ENCODE data around the gene RNF141. TPM values are rescaled to one million over a fixed set of nuclear protein-coding genes. Genes with fewer than 3 reads are reported as not detected.

The RNF141 gene, protein sequence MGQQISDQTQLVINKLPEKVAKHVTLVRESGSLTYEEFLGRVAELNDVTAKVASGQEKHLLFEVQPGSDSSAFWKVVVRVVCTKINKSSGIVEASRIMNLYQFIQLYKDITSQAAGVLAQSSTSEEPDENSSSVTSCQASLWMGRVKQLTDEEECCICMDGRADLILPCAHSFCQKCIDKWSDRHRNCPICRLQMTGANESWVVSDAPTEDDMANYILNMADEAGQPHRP
- 10 to 100 TPM; 19.6 to 32.6 TPM for polyA plus RNA-seq

- no peaks in the 10 kb centered on the region for H3K36me3 ChIP-seq (ENCODE audit: control insufficient read depth in 2 of 2, insufficient read depth in 2 of 2, low read length in 1 of 2)
- H3K27me3 ChIP-seq (ENCODE audit: control insufficient read depth in 1 of 2, insufficient read depth in 2 of 2, low read length in 2 of 2), result no peaks in the 10 kb centered on the region
- H3K4me1 ChIP-seq (ENCODE audit: control insufficient read depth in 2 of 2, insufficient read depth in 2 of 2, low read length in 1 of 2), result peaks cover 0 to 2% of the 10 kb centered on the region in 2 donors
- H3K9me3 ChIP-seq (ENCODE audit: control insufficient read depth in 2 of 2, insufficient read depth in 1 of 2, low read depth in 1 of 2, low read length in 1 of 2), result no peaks in the 10 kb centered on the region
- H3K4me3 ChIP-seq (ENCODE audit: low read depth in 1 of 2, low read length in 2 of 2), result peak within 1 kb of the TSS; percentile 87 to 89
- WGBS, 2 donors, result 1% methylated on average over 47 to 54 of the region's 54 CpGs
- peak within 1 kb of the TSS; percentile 90 to 92 for H3K27ac ChIP-seq (ENCODE audit: low read depth in 2 of 2, low read length in 1 of 2)
These were observed at the start of gene RNF141 for GRCh38 chr11:10540915-10541560. Gene RNF141 (minus strand): TSS chr11:10541187. CDS start chr11:10534158, 7,029 bp downstream.

GRCh38 chr11:10590218-10590915 is 49.4 kb upstream of the RNF141 start:
- no peak overlapping the region for H3K4me3 ChIP-seq (ENCODE audit: low read depth in 1 of 2, low read length in 2 of 2)
- H3K27ac ChIP-seq (ENCODE audit: low read depth in 2 of 2, low read length in 1 of 2), result peak overlapping the region in 1 of 2 donors; percentile 66
- H3K27me3 ChIP-seq (ENCODE audit: control insufficient read depth in 1 of 2, insufficient read depth in 2 of 2, low read length in 2 of 2), result no peaks in the 10 kb centered on the region
- peaks cover 0 to 16% of the 10 kb centered on the region in 2 donors for H3K4me1 ChIP-seq (ENCODE audit: control insufficient read depth in 2 of 2, insufficient read depth in 2 of 2, low read length in 1 of 2)
- no peaks in the 10 kb centered on the region for H3K36me3 ChIP-seq (ENCODE audit: control insufficient read depth in 2 of 2, insufficient read depth in 2 of 2, low read length in 1 of 2)
- H3K9me3 ChIP-seq (ENCODE audit: control insufficient read depth in 2 of 2, insufficient read depth in 1 of 2, low read depth in 1 of 2, low read length in 1 of 2), result no peaks in the 10 kb centered on the region
- WGBS, 2 donors, result 70 to 71% methylated on average over 2 of the region's 2 CpGs

DNA sequence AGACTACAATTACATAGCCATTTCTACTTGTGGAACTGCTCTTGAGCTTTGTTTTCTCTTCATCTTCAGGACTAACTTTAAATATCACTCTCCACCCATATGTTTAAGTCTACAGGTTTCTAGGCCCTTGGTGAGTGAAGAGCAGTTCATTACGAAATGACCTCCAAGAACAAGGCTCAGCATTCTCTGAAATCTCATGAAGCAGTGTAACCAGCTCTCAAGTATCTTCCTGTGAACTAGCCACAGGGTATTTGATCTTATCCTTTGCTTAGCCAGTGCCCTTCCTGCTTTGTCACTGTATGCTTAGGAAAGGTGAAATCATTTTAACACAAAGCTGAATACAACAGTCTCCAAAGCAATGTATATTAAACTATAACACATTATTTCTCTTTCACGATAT is 47.9 kb upstream of the RNF141 start:
- Histone ChIP-seq H3K27me3 (ENCODE audit: control insufficient read depth in 1 of 2, insufficient read depth in 2 of 2, low read length in 2 of 2) (no peaks in the 10 kb centered on the region), H3K4me3 (ENCODE audit: low read depth in 1 of 2, low read length in 2 of 2) (no peak overlapping the region), H3K4me1 (ENCODE audit: control insufficient read depth in 2 of 2, insufficient read depth in 2 of 2, low read length in 1 of 2) (peaks cover 0 to 14% of the 10 kb centered on the region in 2 donors), H3K36me3 (ENCODE audit: control insufficient read depth in 2 of 2, insufficient read depth in 2 of 2, low read length in 1 of 2) (no peaks in the 10 kb centered on the region), H3K27ac (ENCODE audit: low read depth in 2 of 2, low read length in 1 of 2) (peak overlapping the region in 1 of 2 donors; percentile 54), H3K9me3 (ENCODE audit: control insufficient read depth in 2 of 2, insufficient read depth in 1 of 2, low read depth in 1 of 2, low read length in 1 of 2) (no peaks in the 10 kb centered on the region)
- 76 to 79% methylated on average over 2 of the region's 2 CpGs for WGBS, 2 donors

DNA sequence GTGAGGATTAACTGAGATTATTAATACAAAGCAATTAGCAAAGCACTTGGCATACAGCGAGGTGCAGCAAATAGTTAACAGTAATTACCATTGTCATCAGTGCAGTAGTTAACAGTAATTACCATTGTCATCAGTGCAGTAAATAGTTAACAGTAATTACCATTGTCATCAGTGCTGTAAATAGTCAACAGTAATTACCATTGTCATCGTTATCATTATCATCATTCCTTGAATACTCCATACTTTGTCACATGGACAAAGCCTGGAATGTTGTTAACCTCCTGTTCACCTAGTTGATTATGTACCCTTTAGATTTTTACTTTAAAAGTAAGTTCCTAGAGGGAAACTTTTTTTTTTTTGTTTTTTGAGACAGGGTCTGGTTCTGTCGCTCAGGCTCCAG is 47.0 kb upstream of the RNF141 start:
- Histone ChIP-seq H3K27ac (ENCODE audit: low read depth in 2 of 2, low read length in 1 of 2) (peak overlapping the region; percentile 54 to 67), H3K27me3 (ENCODE audit: control insufficient read depth in 1 of 2, insufficient read depth in 2 of 2, low read length in 2 of 2) (no peaks in the 10 kb centered on the region), H3K9me3 (ENCODE audit: control insufficient read depth in 2 of 2, insufficient read depth in 1 of 2, low read depth in 1 of 2, low read length in 1 of 2) (no peaks in the 10 kb centered on the region), H3K4me3 (ENCODE audit: low read depth in 1 of 2, low read length in 2 of 2) (no peak overlapping the region), H3K36me3 (ENCODE audit: control insufficient read depth in 2 of 2, insufficient read depth in 2 of 2, low read length in 1 of 2) (no peaks in the 10 kb centered on the region), H3K4me1 (ENCODE audit: control insufficient read depth in 2 of 2, insufficient read depth in 2 of 2, low read length in 1 of 2) (peaks cover 0 to 10% of the 10 kb centered on the region in 2 donors)
- WGBS, 2 donors, result 79 to 82% methylated on average over 3 of the region's 3 CpGs

- no peaks in the 10 kb centered on the region for H3K36me3 ChIP-seq (ENCODE audit: control insufficient read depth in 2 of 2, insufficient read depth in 2 of 2, low read length in 1 of 2)
- no peaks in the 10 kb centered on the region for H3K9me3 ChIP-seq (ENCODE audit: control insufficient read depth in 2 of 2, insufficient read depth in 1 of 2, low read depth in 1 of 2, low read length in 1 of 2)
- H3K27me3 ChIP-seq (ENCODE audit: control insufficient read depth in 1 of 2, insufficient read depth in 2 of 2, low read length in 2 of 2), result no peaks in the 10 kb centered on the region
- H3K27ac ChIP-seq (ENCODE audit: low read depth in 2 of 2, low read length in 1 of 2), result peak overlapping the region; percentile 80 to 85
- H3K4me1 ChIP-seq (ENCODE audit: control insufficient read depth in 2 of 2, insufficient read depth in 2 of 2, low read length in 1 of 2), result peaks cover 0 to 8% of the 10 kb centered on the region in 2 donors
- no peak overlapping the region for H3K4me3 ChIP-seq (ENCODE audit: low read depth in 1 of 2, low read length in 2 of 2)
- whole genome bisulfite sequencing, 2 donors, result 89 to 92% methylated on average over 7 of the region's 7 CpGs
These were observed 46.4 kb upstream of the RNF141 start for GRCh38 chr11:10587388-10587787.

DNA sequence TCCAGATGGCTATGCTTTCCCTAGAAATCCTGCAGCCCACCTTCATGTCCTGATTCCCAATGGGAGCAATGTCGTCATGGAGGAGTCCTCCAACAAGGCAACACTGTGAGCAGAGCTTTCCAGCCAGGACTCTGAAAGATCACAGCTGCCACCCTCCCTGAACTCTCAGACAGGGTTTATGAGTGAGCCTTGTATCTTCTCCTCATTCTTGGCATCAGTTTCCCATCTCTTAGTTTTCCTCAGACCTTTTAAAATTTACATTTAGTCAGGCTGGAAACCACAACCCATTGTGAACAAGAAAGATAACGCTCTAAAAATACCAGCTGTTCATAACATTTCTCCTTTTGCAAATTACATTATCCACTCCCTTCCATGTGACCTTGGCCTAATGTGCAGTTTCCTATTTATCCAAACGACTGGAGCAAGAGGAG is 43.1 kb upstream of the RNF141 start:
- WGBS, 2 donors, result 27% methylated on average over 3 of the region's 3 CpGs
- peak overlapping the region; percentile 44 to 63 for H3K27ac ChIP-seq (ENCODE audit: low read depth in 2 of 2, low read length in 1 of 2)

GRCh38 chr11:10581481-10582019 is 40.6 kb upstream of the RNF141 start:
- Histone ChIP-seq H3K36me3 (ENCODE audit: control insufficient read depth in 2 of 2, insufficient read depth in 2 of 2, low read length in 1 of 2) (no peaks in the 10 kb centered on the region), H3K27me3 (ENCODE audit: control insufficient read depth in 1 of 2, insufficient read depth in 2 of 2, low read length in 2 of 2) (no peaks in the 10 kb centered on the region), H3K4me3 (ENCODE audit: low read depth in 1 of 2, low read length in 2 of 2) (no peak overlapping the region), H3K9me3 (ENCODE audit: control insufficient read depth in 2 of 2, insufficient read depth in 1 of 2, low read depth in 1 of 2, low read length in 1 of 2) (no peaks in the 10 kb centered on the region), H3K4me1 (ENCODE audit: control insufficient read depth in 2 of 2, insufficient read depth in 2 of 2, low read length in 1 of 2) (peaks cover 2 to 8% of the 10 kb centered on the region in 2 donors), H3K27ac (ENCODE audit: low read depth in 2 of 2, low read length in 1 of 2) (peak overlapping the region; percentile 11 to 76)
- WGBS, 2 donors, result 69% methylated on average over 4 of the region's 4 CpGs

More for the DNA sequence above, 43.1 kb upstream of the RNF141 start:
- Histone ChIP-seq H3K4me1 (ENCODE audit: control insufficient read depth in 2 of 2, insufficient read depth in 2 of 2, low read length in 1 of 2) (peaks cover 2 to 14% of the 10 kb centered on the region in 2 donors), H3K4me3 (ENCODE audit: low read depth in 1 of 2, low read length in 2 of 2) (no peak overlapping the region), H3K27me3 (ENCODE audit: control insufficient read depth in 1 of 2, insufficient read depth in 2 of 2, low read length in 2 of 2) (no peaks in the 10 kb centered on the region), H3K36me3 (ENCODE audit: control insufficient read depth in 2 of 2, insufficient read depth in 2 of 2, low read length in 1 of 2) (no peaks in the 10 kb centered on the region), H3K9me3 (ENCODE audit: control insufficient read depth in 2 of 2, insufficient read depth in 1 of 2, low read depth in 1 of 2, low read length in 1 of 2) (no peaks in the 10 kb centered on the region)

DNA sequence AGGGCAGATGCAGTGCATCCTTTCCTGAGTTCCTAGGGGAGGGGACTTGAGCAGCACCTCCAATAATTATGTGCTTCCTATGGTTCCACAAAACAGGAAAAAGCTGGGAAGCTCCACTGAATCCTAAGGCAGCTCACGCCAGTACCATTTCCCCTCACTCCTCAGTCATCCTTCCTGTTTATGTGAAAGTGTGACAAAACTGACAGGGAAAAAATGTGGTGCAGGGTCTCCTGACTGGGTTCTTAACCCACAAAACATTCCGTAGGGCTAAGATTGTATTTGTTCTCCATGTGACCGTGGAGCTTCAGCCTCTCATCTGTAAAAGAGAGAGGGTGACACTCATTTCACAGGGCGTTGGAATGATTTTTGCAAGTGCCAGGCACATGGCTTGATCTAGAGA is 39.6 kb upstream of the RNF141 start:
- Histone ChIP-seq H3K36me3 (ENCODE audit: control insufficient read depth in 2 of 2, insufficient read depth in 2 of 2, low read length in 1 of 2) (no peaks in the 10 kb centered on the region), H3K4me1 (ENCODE audit: control insufficient read depth in 2 of 2, insufficient read depth in 2 of 2, low read length in 1 of 2) (peaks cover 2 to 8% of the 10 kb centered on the region in 2 donors), H3K27me3 (ENCODE audit: control insufficient read depth in 1 of 2, insufficient read depth in 2 of 2, low read length in 2 of 2) (no peaks in the 10 kb centered on the region), H3K27ac (ENCODE audit: low read depth in 2 of 2, low read length in 1 of 2) (peak overlapping the region; percentile 21 to 28), H3K9me3 (ENCODE audit: control insufficient read depth in 2 of 2, insufficient read depth in 1 of 2, low read depth in 1 of 2, low read length in 1 of 2) (no peaks in the 10 kb centered on the region), H3K4me3 (ENCODE audit: low read depth in 1 of 2, low read length in 2 of 2) (no peak overlapping the region)
- WGBS, 2 donors, result 67 to 77% methylated on average over 4 of the region's 4 CpGs

- Histone ChIP-seq H3K4me3 (ENCODE audit: low read depth in 1 of 2, low read length in 2 of 2) (no peak overlapping the region), H3K36me3 (ENCODE audit: control insufficient read depth in 2 of 2, insufficient read depth in 2 of 2, low read length in 1 of 2) (no peaks in the 10 kb centered on the region), H3K9me3 (ENCODE audit: control insufficient read depth in 2 of 2, insufficient read depth in 1 of 2, low read depth in 1 of 2, low read length in 1 of 2) (no peaks in the 10 kb centered on the region), H3K4me1 (ENCODE audit: control insufficient read depth in 2 of 2, insufficient read depth in 2 of 2, low read length in 1 of 2) (peaks cover 2 to 8% of the 10 kb centered on the region in 2 donors), H3K27me3 (ENCODE audit: control insufficient read depth in 1 of 2, insufficient read depth in 2 of 2, low read length in 2 of 2) (no peaks in the 10 kb centered on the region), H3K27ac (ENCODE audit: low read depth in 2 of 2, low read length in 1 of 2) (no peak overlapping the region)
- WGBS, 2 donors, result 84 to 90% methylated on average over 3 of the region's 3 CpGs
These were observed 38.7 kb upstream of the RNF141 start for GRCh38 chr11:10579700-10580099.

All from esophagus (tissue), 2 donors.